GM12878 (cell line): ENCODE data around the gene AMY2A. TPM values are rescaled to one million over a fixed set of nuclear protein-coding genes. Genes with fewer than 3 reads are reported as not detected.
"Not testable (repeated sequence)": the region's sequence is repeated elsewhere in the genome, so short reads cannot be mapped to it uniquely, and the experiment has no call there.

Source experiments
- ATAC-seq: fragments of 200-7000 bp; cut with Tn5 transposase; 3 replicates; pipeline ENCODE4 v1.9.1; 2020; ENCODE audit warnings: mild to moderate bottlenecking, moderate library complexity
- BruUV-seq: library from RNA; stranded (reverse); fragments of 400-500 nt; replicated peaks from 2 replicates; lab custom pipeline; 2021; lab: Mats Ljungman, UMichigan
- CTCF ChIA-PET: fragments of 300-600 bp; sonication (Branson Sonifier 250); formaldehyde crosslinking; extraction: SDS; loops from one replicate; lab custom pipeline; 2021; ENCODE audit warnings: inconsistent platforms; lab: Yijun Ruan, JAX
- POLR2A ChIA-PET: fragments of 350-600 bp; formaldehyde crosslinking; extraction: SDS; loops from one replicate; lab custom pipeline; 2021; ENCODE audit warnings: inconsistent platforms; lab: Charles Lee
- RAD21 ChIA-PET: fragments of 300-600 bp; sonication (Branson Sonifier 250); formaldehyde crosslinking; loops from one replicate; lab custom pipeline; 2023; ENCODE audit warnings: antibody characterized with exemption; ENCODE audit not compliant: unreplicated experiment; lab: Charles Lee
- SMC1A ChIA-PET: fragments of 300-600 bp; sonication (Branson Sonifier 250); formaldehyde crosslinking; loops from one replicate; lab custom pipeline; 2023; ENCODE audit not compliant: unreplicated experiment, uncharacterized antibody; lab: Charles Lee
- DNase-seq: peaks from one replicate; pipeline ENCODE4 v3.0.0-alpha.2; 2011; ENCODE audit warnings: low read depth, low spot score
- FAIRE-seq: peaks from 3 replicates; lab custom pipeline; 2011; peaks lifted over from hg19 to GRCh38; lab: Jason Lieb, UNC
- H2AFZ ChIP-seq: 2 replicates; pipeline ENCODE4 v1.6.0; 2011; ENCODE audit warnings: low read depth, low read length, control low read depth; ENCODE audit not compliant: control insufficient read depth
- H3K27ac ChIP-seq: 2 replicates; pipeline ENCODE4 v1.5.1; 2011; ENCODE audit warnings: control low read depth; ENCODE audit not compliant: control insufficient read depth, insufficient read depth
- H3K27me3 ChIP-seq, 2 experiments: replicated peaks in 1 of 2; 2 replicates each; pipeline versions ENCODE4 v1.6.0 to v1.6.1; 2011; ENCODE audit warnings: low read length in 1 of 2; ENCODE audit not compliant: control insufficient read depth in 2 of 2, insufficient read depth in 2 of 2
- H3K36me3 ChIP-seq, 2 experiments: 2 replicates each; pipeline ENCODE4 v1.5.1; 2011; ENCODE audit warnings: low read length in 1 of 2; ENCODE audit not compliant: control insufficient read depth in 2 of 2, insufficient read depth in 2 of 2
- H3K4me1 ChIP-seq: 2 replicates; pipeline ENCODE4 v1.6.1; 2011; ENCODE audit warnings: mild to moderate bottlenecking, low read length, moderate library complexity, mixed read lengths; ENCODE audit not compliant: control insufficient read depth, insufficient read depth
- H3K4me2 ChIP-seq: 2 replicates; pipeline ENCODE4 v1.6.0; 2011; ENCODE audit warnings: control low read depth; ENCODE audit not compliant: control insufficient read depth, insufficient read depth
- H3K4me3 ChIP-seq: fragments of 200-600 bp; sonication (generic); 2 replicates; pipeline ENCODE4 v1.5.1; 2016
- H3K79me2 ChIP-seq: 2 replicates; pipeline ENCODE4 v1.6.0; 2011; ENCODE audit warnings: low read length; ENCODE audit not compliant: control insufficient read depth, insufficient read depth
- H3K9ac ChIP-seq: 2 replicates; pipeline ENCODE4 v1.8.0; 2011; ENCODE audit warnings: low read length, control low read depth, mixed read lengths; ENCODE audit not compliant: control insufficient read depth, insufficient read depth
- H3K9me3 ChIP-seq: replicated peaks from 3 replicates; pipeline ENCODE4 v1.5.1; 2011; ENCODE audit warnings: mild to moderate bottlenecking, low read length; ENCODE audit not compliant: control insufficient read depth, insufficient read depth
- H4K20me1 ChIP-seq: 2 replicates; pipeline ENCODE4 v1.6.0; 2011; ENCODE audit not compliant: control insufficient read depth, insufficient read depth
- WGBS: methylation state at CpG from one replicate; pipeline ENCODE4 v1.1.6; 2016; ENCODE audit warnings: low lambda C conversion rate; ENCODE audit not compliant: insufficient replicate concordance, insufficient coverage; ENCODE audit errors: missing lambda C conversion rate; 5-methylcytosine and 5-hydroxymethylcytosine counted together
- in situ Hi-C: fragments of 300-500 bp; cut with MboI; formaldehyde crosslinking; loops from 9 replicates; pipeline ENCODE4 v1.14.3; 2018; ENCODE audit warnings: mixed read lengths
- intact Hi-C: fragments of 100-400 bp; cut with micrococcal nuclease; formaldehyde crosslinking; loops from one replicate; pipeline ENCODE4 v1.14.2; 2022; ENCODE audit not compliant: unreplicated experiment
- polyA plus RNA-seq, 11 experiments: library from polyadenylated mRNA; depleted of rRNA in 4 of 11; unstranded in 6 of 11; stranded (reverse) in 5 of 11; fragments of >200 nt; fragmentation: Nextera tagmentation in 4 of 11; fragmentation: Illumina TruSeq in 1 of 11; extraction: Ambion mirVana in 4 of 11; extraction: Trizol in 1 of 11; gene quantifications; 1 replicate in 1 of 11; 2 replicates in 10 of 11; pipeline versions ENCODE4 v1.2.1 to v1.2.3, GENCODE V29; 2011 to 2016; ENCODE audit warnings: inconsistent platforms in 2 of 11, missing spikeins in 2 of 11, low read depth in 1 of 11
- small RNA-seq: library from RNA; depleted of rRNA; stranded (forward); fragments of <200 nt; gene quantifications from one replicate; pipeline ENCODE3, GENCODE V24; 2014
- total RNA-seq, 4 experiments: library from RNA; depleted of rRNA in 3 of 4; stranded (reverse); fragments of >200 nt in 3 of 4; fragmentation: Illumina TruSeq in 1 of 4; extraction: Trizol in 1 of 4; gene quantifications; 2 replicates each; pipeline versions ENCODE4 v1.2.1 to v1.2.3, GENCODE V29; 2013 to 2021

Gene AMY2A
- total and polyA plus RNA-seq, 10 of the 15 experiments (the other 5 are each of a cell fraction or from before 2014, with no cell fraction given): not detected

- intact Hi-C loops, H3K4me1 ChIP-seq, RAD21 ChIA-PET, H2AFZ ChIP-seq, H3K27me3 ChIP-seq, H3K79me2 ChIP-seq, H3K27ac ChIP-seq, H3K9me3 ChIP-seq, H3K4me2 ChIP-seq, SMC1A ChIA-PET, ATAC-seq, H3K4me3 ChIP-seq, CTCF ChIA-PET, in situ Hi-C loops, BruUV-seq, H3K9ac ChIP-seq, H4K20me1 ChIP-seq, FAIRE-seq, H3K36me3 ChIP-seq, POLR2A ChIA-PET, DNase-seq: not testable (repeated sequence)
- no CpG with 5 or more reads among the region's 4 CpGs for WGBS
Observed at GRCh38 chr1:103650889-103651288, 33.7 kb downstream of the AMY2A start.

GRCh38 chr1:103654133-103654532 is 36.9 kb downstream of the AMY2A start:
- BruUV-seq, RAD21 ChIA-PET, DNase-seq, H3K9me3 ChIP-seq, H3K4me1 ChIP-seq, H3K4me2 ChIP-seq, H4K20me1 ChIP-seq, FAIRE-seq, ATAC-seq, CTCF ChIA-PET, POLR2A ChIA-PET, H2AFZ ChIP-seq, H3K27me3 ChIP-seq, H3K4me3 ChIP-seq, H3K27ac ChIP-seq, SMC1A ChIA-PET, intact Hi-C loops, in situ Hi-C loops, H3K36me3 ChIP-seq, H3K79me2 ChIP-seq, H3K9ac ChIP-seq: not testable (repeated sequence)
- no CpG with 5 or more reads among the region's 6 CpGs for WGBS

GRCh38 chr1:103655460-103655859 is 38.2 kb downstream of the AMY2A start, which contains the start of gene AMY1A:
Gene AMY1A (plus strand): TSS chr1:103655760. CDS start chr1:103656331, 571 bp downstream.
- H4K20me1 ChIP-seq, H3K4me1 ChIP-seq, H3K9me3 ChIP-seq, H2AFZ ChIP-seq, RAD21 ChIA-PET, SMC1A ChIA-PET, intact Hi-C loops, ATAC-seq, in situ Hi-C loops, H3K27ac ChIP-seq, H3K36me3 ChIP-seq, DNase-seq, POLR2A ChIA-PET, H3K4me3 ChIP-seq, H3K9ac ChIP-seq, H3K4me2 ChIP-seq, H3K27me3 ChIP-seq, H3K79me2 ChIP-seq, FAIRE-seq, CTCF ChIA-PET, BruUV-seq: not testable (repeated sequence)
- whole genome bisulfite sequencing: no CpG with 5 or more reads among the region's 5 CpGs

Small RNA genes within 50 kb of the gene (small RNA-seq; reads per million reads assigned to genes)
- not detected for gene AC105272.1

Other genes starting within 250 kb of the AMY2A start
- gene RNPC3, start 91.7 kb upstream of the AMY2A start, total RNA-seq (2014; rRNA removed): 11.4 and 19.2 TPM in 2 replicates
- 27.5 and 27.6 TPM in 2 replicates for gene RNPC3, start 91.7 kb upstream of the AMY2A start, total RNA-seq (2014; rRNA removed; fragmentation: Illumina TruSeq; extraction: Trizol)
- 18.9 TPM in 2 replicates for gene RNPC3, start 91.7 kb upstream of the AMY2A start, total RNA-seq (2021)
- gene RNPC3, start 91.7 kb upstream of the AMY2A start, polyA plus RNA-seq (2011; rRNA removed): 53.7 and 60.7 TPM in 2 replicates
- gene RNPC3, start 91.7 kb upstream of the AMY2A start, polyA plus RNA-seq (2014; fragmentation: Illumina TruSeq; extraction: Trizol): 36.5 and 54.5 TPM in 2 replicates
- 10 to 100 TPM; 19.1 to 21.8 TPM for gene RNPC3, start 91.7 kb upstream of the AMY2A start, polyA plus RNA-seq (2014; fragmentation: Nextera tagmentation; extraction: Ambion mirVana)
- 32.1 and 32.5 TPM in 2 replicates for gene RNPC3, start 91.7 kb upstream of the AMY2A start, polyA plus RNA-seq (2014; rRNA removed)
- gene RNPC3, start 91.7 kb upstream of the AMY2A start, polyA plus RNA-seq (2016; fragmentation: Nextera tagmentation; extraction: Ambion mirVana): 10 to 100 TPM; 21.5 to 23.6 TPM
- gene AMY2B, start 45.8 kb upstream of the AMY2A start, total RNA-seq (2014; rRNA removed): 5.2 and 5.6 TPM in 2 replicates
- gene AMY2B, start 45.8 kb upstream of the AMY2A start, total RNA-seq (2014; rRNA removed; fragmentation: Illumina TruSeq; extraction: Trizol): 6.5 and 7.5 TPM in 2 replicates
- gene AMY2B, start 45.8 kb upstream of the AMY2A start, total RNA-seq (2021): 3.7 and 4.3 TPM in 2 replicates
- gene AMY2B, start 45.8 kb upstream of the AMY2A start, polyA plus RNA-seq (2011; rRNA removed): 9.9 and 14.5 TPM in 2 replicates
- 5.3 TPM in 2 replicates for gene AMY2B, start 45.8 kb upstream of the AMY2A start, polyA plus RNA-seq (2014; fragmentation: Illumina TruSeq; extraction: Trizol)
- gene AMY2B, start 45.8 kb upstream of the AMY2A start, polyA plus RNA-seq (2014; fragmentation: Nextera tagmentation; extraction: Ambion mirVana): 1 to 10 TPM; 2.1 to 3.8 TPM
- 6.2 and 8.9 TPM in 2 replicates for gene AMY2B, start 45.8 kb upstream of the AMY2A start, polyA plus RNA-seq (2014; rRNA removed)
- 1 to 10 TPM; 2.9 to 3.1 TPM for gene AMY2B, start 45.8 kb upstream of the AMY2A start, polyA plus RNA-seq (2016; fragmentation: Nextera tagmentation; extraction: Ambion mirVana)
- not detected in 2 replicates for gene AMY1A, start 38.3 kb downstream of the AMY2A start, total RNA-seq (2014; rRNA removed)
- not detected in 2 replicates for gene AMY1A, start 38.3 kb downstream of the AMY2A start, total RNA-seq (2014; rRNA removed; fragmentation: Illumina TruSeq; extraction: Trizol)
- gene AMY1A, start 38.3 kb downstream of the AMY2A start, total RNA-seq (2021): not detected in 2 replicates
- not detected in 2 replicates for gene AMY1A, start 38.3 kb downstream of the AMY2A start, polyA plus RNA-seq (2011; rRNA removed)
- not detected in 2 replicates for gene AMY1A, start 38.3 kb downstream of the AMY2A start, polyA plus RNA-seq (2014; fragmentation: Illumina TruSeq; extraction: Trizol)
- under 1 TPM in 1 of 2 experiments, not detected in 1; 0.08 TPM for gene AMY1A, start 38.3 kb downstream of the AMY2A start, polyA plus RNA-seq (2014; fragmentation: Nextera tagmentation; extraction: Ambion mirVana)
- gene AMY1A, start 38.3 kb downstream of the AMY2A start, polyA plus RNA-seq (2014; rRNA removed): not detected in 2 replicates
- not detected for gene AMY1A, start 38.3 kb downstream of the AMY2A start, polyA plus RNA-seq (2016; fragmentation: Nextera tagmentation; extraction: Ambion mirVana)
- not detected in 2 replicates for gene AMY1B, start 78.8 kb downstream of the AMY2A start, total RNA-seq (2014; rRNA removed)
- not detected in 2 replicates for gene AMY1B, start 78.8 kb downstream of the AMY2A start, total RNA-seq (2014; rRNA removed; fragmentation: Illumina TruSeq; extraction: Trizol)
- not detected in 2 replicates for gene AMY1B, start 78.8 kb downstream of the AMY2A start, total RNA-seq (2021)
- gene AMY1B, start 78.8 kb downstream of the AMY2A start, polyA plus RNA-seq (2011; rRNA removed): not detected in 2 replicates
- gene AMY1B, start 78.8 kb downstream of the AMY2A start, polyA plus RNA-seq (2014; fragmentation: Illumina TruSeq; extraction: Trizol): 0.25 TPM in 1 of 2 replicates, not detected in the other
- under 1 TPM in 1 of 2 experiments, not detected in 1; 0.08 TPM for gene AMY1B, start 78.8 kb downstream of the AMY2A start, polyA plus RNA-seq (2014; fragmentation: Nextera tagmentation; extraction: Ambion mirVana)
- gene AMY1B, start 78.8 kb downstream of the AMY2A start, polyA plus RNA-seq (2014; rRNA removed): not detected in 2 replicates
- gene AMY1B, start 78.8 kb downstream of the AMY2A start, polyA plus RNA-seq (2016; fragmentation: Nextera tagmentation; extraction: Ambion mirVana): not detected
- 0.06 and 0.22 TPM in 2 replicates for gene AMY1C, start 132.5 kb downstream of the AMY2A start, total RNA-seq (2014; rRNA removed)
- not detected in 2 replicates for gene AMY1C, start 132.5 kb downstream of the AMY2A start, total RNA-seq (2014; rRNA removed; fragmentation: Illumina TruSeq; extraction: Trizol)
- not detected in 2 replicates for gene AMY1C, start 132.5 kb downstream of the AMY2A start, total RNA-seq (2021)
- gene AMY1C, start 132.5 kb downstream of the AMY2A start, polyA plus RNA-seq (2011; rRNA removed): not detected in 2 replicates
- 0.13 TPM in 1 of 2 replicates, not detected in the other for gene AMY1C, start 132.5 kb downstream of the AMY2A start, polyA plus RNA-seq (2014; fragmentation: Illumina TruSeq; extraction: Trizol)
- under 1 TPM in 1 of 2 experiments, not detected in 1; 0.07 TPM for gene AMY1C, start 132.5 kb downstream of the AMY2A start, polyA plus RNA-seq (2014; fragmentation: Nextera tagmentation; extraction: Ambion mirVana)
- 0.13 TPM in 1 of 2 replicates, not detected in the other for gene AMY1C, start 132.5 kb downstream of the AMY2A start, polyA plus RNA-seq (2014; rRNA removed)
- not detected for gene AMY1C, start 132.5 kb downstream of the AMY2A start, polyA plus RNA-seq (2016; fragmentation: Nextera tagmentation; extraction: Ambion mirVana)